SK-N-SH treated with all-trans-retinoic acid at 6 μM for 48 hours (cell line): ENCODE results near the gene ACBD5.

ENCODE experiments used
- ATAC-seq: fragments of 200-7000 bp; cut with Tn5 transposase; 3 replicates; pipeline ENCODE4 v1.9.1; 2020; ENCODE audit warnings: mild to moderate bottlenecking, moderate library complexity
- ARNTL ChIP-seq: fragments of 450-650 bp; formaldehyde crosslinking; IDR thresholded peaks from 2 replicates; pipeline ENCODE4 v1.5.0; 2020; ENCODE audit warnings: low read depth, mild to moderate bottlenecking, moderate library complexity, borderline replicate concordance
- BACH2 ChIP-seq: fragments of 250-450 bp; sonication (Bioruptor Pico); IDR thresholded peaks from 2 replicates; pipeline ENCODE4 v1.9.0; 2021; ENCODE audit warnings: mild to moderate bottlenecking, borderline replicate concordance
- CSDC2 ChIP-seq: fragments of 250-450 bp; sonication (Bioruptor Pico); IDR thresholded peaks from 2 replicates; pipeline ENCODE4 v1.5.0; 2020; ENCODE audit warnings: mild to moderate bottlenecking, moderate library complexity
- GLIS3 ChIP-seq: fragments of 250-450 bp; sonication (Bioruptor Pico); IDR thresholded peaks from 2 replicates; pipeline ENCODE4 v1.5.0; 2020; ENCODE audit warnings: mild to moderate bottlenecking, moderate library complexity
- ISL1 ChIP-seq: fragments of 250-450 bp; sonication (Bioruptor Pico); IDR thresholded peaks from 2 replicates; pipeline ENCODE4 v2.1.2; 2022; ENCODE audit warnings: mild to moderate bottlenecking, moderate library complexity
- OSR1 ChIP-seq: fragments of 250-450 bp; sonication (Bioruptor Pico); IDR thresholded peaks from 2 replicates; pipeline ENCODE4 v1.8.0; 2022; ENCODE audit warnings: moderate library complexity, mild to moderate bottlenecking, inconsistent platforms
- PPARA ChIP-seq: fragments of 250-450 bp; sonication (Bioruptor Pico); IDR thresholded peaks from 2 replicates; pipeline ENCODE4 v1.5.0; 2020; ENCODE audit warnings: mild to moderate bottlenecking, borderline replicate concordance
- RARB ChIP-seq: fragments of 250-450 bp; sonication (Bioruptor Pico); IDR thresholded peaks from 2 replicates; pipeline ENCODE4 v1.8.0; 2021; ENCODE audit warnings: mild to moderate bottlenecking, moderate library complexity
- SNAI2 ChIP-seq: fragments of 250-450 bp; sonication (Bioruptor Pico); IDR thresholded peaks from 2 replicates; pipeline ENCODE4 v1.5.0; 2020; ENCODE audit warnings: mild to moderate bottlenecking, moderate library complexity
- TCF4 ChIP-seq: fragments of 250-450 bp; sonication (Bioruptor Pico); IDR thresholded peaks from 2 replicates; pipeline ENCODE4 v1.8.0; 2021; ENCODE audit warnings: mild to moderate bottlenecking, moderate library complexity, borderline replicate concordance
- TOX ChIP-seq: fragments of 250-450 bp; sonication (Bioruptor Pico); IDR thresholded peaks from 2 replicates; pipeline ENCODE4 v1.8.0; 2021; ENCODE audit warnings: mild to moderate bottlenecking, moderate library complexity, borderline replicate concordance
- ZC3H10 ChIP-seq: fragments of 250-450 bp; sonication (Bioruptor Pico); IDR thresholded peaks from 2 replicates; pipeline ENCODE4 v1.5.1; 2021; ENCODE audit warnings: mild to moderate bottlenecking, moderate library complexity
- ZFP3 ChIP-seq: fragments of 250-450 bp; sonication (Bioruptor Pico); IDR thresholded peaks from 2 replicates; pipeline ENCODE4 v1.5.0; 2020; ENCODE audit warnings: mild to moderate bottlenecking, moderate library complexity
- ZFP30 ChIP-seq: fragments of 450-650 bp; formaldehyde crosslinking; IDR thresholded peaks from 2 replicates; pipeline ENCODE4 v1.5.0; 2022; ENCODE audit warnings: mild to moderate bottlenecking, moderate library complexity
- ZNF70 ChIP-seq: fragments of 450-650 bp; formaldehyde crosslinking; IDR thresholded peaks from 2 replicates; pipeline ENCODE4 v1.5.0; 2020; ENCODE audit warnings: mild to moderate bottlenecking, moderate library complexity
- ZNF8 ChIP-seq: fragments of 450-650 bp; formaldehyde crosslinking; IDR thresholded peaks from 2 replicates; pipeline ENCODE4 v1.5.0; 2020; ENCODE audit warnings: mild to moderate bottlenecking, moderate library complexity
- TF ChIP-seq, protein P1 (sequence below): fragments of 250-450 bp; sonication (Bioruptor Pico); IDR thresholded peaks from 2 replicates; pipeline ENCODE4 v1.8.0; 2020; ENCODE audit warnings: mild to moderate bottlenecking, moderate library complexity, borderline replicate concordance
- TF ChIP-seq, protein P2 (sequence below): fragments of 250-450 bp; sonication (Bioruptor Pico); IDR thresholded peaks from 2 replicates; pipeline ENCODE4 v1.5.1; 2021; ENCODE audit warnings: mild to moderate bottlenecking, moderate library complexity
- TF ChIP-seq, protein P3 (sequence below): fragments of 250-450 bp; sonication (Bioruptor Pico); IDR thresholded peaks from 2 replicates; pipeline ENCODE4 v1.5.0; 2020; ENCODE audit warnings: mild to moderate bottlenecking, moderate library complexity

The ACBD5 gene

DNA sequence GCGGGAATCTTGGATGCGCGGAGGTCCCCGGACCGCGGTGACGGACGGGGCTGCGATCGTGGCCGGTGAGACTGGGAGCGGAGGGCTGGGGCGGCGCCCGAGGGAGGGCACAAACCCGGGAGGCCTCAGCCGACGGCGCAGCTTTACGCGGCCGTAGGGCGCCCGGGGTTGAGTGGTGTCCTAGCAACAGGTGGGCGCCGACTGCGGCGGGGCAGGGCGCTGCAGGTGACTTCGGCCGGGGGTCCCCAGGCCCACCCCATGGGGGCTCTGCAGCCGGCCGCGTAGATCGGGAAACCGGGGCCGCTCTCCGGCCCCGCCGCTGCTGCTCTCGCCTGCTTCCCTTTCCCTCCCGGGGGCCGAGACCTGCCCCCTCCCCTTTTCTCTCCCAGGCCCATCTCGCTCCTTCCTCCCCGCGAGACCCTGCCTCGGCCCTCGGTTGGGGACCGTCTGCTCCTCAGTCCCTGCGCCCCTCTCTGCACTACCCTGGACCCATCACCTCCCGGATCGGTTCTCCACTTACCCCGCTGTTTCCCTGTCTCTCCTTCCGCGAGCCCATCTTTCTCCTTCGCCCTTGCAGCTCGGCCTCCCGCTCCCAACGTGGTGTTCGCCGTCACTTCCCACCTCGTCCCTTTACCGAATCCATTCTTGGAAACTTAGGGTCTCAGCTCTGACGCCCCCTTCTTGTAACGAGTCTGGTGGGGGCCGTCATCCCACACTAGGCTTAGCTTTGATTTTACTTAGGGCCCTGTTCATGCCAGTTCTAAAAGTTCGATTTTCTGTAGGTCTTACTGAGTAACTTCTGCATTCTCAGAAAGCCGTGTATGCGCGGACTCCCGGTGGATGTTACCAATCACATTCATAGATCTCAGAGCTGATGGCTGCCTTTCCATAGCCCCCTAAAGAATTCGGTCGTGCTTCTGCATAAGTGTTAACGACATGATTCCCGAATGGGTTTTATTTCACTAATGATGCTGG lies 18.5 kb upstream of the ACBD5 start:
- ATAC-seq: peak; percentile 53
- TF ChIP-seq TOX (CRISPR knock-in tag) (no peak), SNAI2 (CRISPR knock-in tag) (no peak)
- TF ChIP-seq, protein P1, sequence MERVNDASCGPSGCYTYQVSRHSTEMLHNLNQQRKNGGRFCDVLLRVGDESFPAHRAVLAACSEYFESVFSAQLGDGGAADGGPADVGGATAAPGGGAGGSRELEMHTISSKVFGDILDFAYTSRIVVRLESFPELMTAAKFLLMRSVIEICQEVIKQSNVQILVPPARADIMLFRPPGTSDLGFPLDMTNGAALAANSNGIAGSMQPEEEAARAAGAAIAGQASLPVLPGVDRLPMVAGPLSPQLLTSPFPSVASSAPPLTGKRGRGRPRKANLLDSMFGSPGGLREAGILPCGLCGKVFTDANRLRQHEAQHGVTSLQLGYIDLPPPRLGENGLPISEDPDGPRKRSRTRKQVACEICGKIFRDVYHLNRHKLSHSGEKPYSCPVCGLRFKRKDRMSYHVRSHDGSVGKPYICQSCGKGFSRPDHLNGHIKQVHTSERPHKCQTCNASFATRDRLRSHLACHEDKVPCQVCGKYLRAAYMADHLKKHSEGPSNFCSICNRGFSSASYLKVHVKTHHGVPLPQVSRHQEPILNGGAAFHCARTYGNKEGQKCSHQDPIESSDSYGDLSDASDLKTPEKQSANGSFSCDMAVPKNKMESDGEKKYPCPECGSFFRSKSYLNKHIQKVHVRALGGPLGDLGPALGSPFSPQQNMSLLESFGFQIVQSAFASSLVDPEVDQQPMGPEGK (CRISPR knock-in tag): no peak
- TF ChIP-seq, protein P2, sequence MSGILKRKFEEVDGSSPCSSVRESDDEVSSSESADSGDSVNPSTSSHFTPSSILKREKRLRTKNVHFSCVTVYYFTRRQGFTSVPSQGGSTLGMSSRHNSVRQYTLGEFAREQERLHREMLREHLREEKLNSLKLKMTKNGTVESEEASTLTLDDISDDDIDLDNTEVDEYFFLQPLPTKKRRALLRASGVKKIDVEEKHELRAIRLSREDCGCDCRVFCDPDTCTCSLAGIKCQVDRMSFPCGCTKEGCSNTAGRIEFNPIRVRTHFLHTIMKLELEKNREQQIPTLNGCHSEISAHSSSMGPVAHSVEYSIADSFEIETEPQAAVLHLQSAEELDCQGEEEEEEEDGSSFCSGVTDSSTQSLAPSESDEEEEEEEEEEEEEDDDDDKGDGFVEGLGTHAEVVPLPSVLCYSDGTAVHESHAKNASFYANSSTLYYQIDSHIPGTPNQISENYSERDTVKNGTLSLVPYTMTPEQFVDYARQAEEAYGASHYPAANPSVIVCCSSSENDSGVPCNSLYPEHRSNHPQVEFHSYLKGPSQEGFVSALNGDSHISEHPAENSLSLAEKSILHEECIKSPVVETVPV (CRISPR knock-in tag): no peak

DNA sequence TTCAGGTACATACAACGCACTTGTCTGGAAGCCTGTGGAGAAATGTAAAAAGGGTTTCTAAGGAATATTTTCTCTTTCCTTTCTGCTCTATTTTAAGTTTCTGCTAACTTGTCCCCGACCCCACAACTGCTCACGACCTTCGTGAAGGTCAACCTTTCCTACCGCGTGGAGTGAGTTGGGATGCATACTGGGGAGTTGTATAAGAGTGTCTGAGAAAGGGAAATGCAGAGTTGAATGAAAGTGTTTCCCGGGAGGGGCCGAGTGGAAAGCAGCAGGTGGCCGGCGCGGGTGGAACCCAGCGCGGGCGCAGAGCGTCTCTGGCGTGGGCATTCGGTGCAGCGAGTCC lies 17.9 kb upstream of the ACBD5 start:
- no peak for ATAC-seq
- TF ChIP-seq ARNTL (CRISPR knock-in tag) (no peak), OSR1 (no peak), GLIS3 (CRISPR knock-in tag) (no peak)

DNA sequence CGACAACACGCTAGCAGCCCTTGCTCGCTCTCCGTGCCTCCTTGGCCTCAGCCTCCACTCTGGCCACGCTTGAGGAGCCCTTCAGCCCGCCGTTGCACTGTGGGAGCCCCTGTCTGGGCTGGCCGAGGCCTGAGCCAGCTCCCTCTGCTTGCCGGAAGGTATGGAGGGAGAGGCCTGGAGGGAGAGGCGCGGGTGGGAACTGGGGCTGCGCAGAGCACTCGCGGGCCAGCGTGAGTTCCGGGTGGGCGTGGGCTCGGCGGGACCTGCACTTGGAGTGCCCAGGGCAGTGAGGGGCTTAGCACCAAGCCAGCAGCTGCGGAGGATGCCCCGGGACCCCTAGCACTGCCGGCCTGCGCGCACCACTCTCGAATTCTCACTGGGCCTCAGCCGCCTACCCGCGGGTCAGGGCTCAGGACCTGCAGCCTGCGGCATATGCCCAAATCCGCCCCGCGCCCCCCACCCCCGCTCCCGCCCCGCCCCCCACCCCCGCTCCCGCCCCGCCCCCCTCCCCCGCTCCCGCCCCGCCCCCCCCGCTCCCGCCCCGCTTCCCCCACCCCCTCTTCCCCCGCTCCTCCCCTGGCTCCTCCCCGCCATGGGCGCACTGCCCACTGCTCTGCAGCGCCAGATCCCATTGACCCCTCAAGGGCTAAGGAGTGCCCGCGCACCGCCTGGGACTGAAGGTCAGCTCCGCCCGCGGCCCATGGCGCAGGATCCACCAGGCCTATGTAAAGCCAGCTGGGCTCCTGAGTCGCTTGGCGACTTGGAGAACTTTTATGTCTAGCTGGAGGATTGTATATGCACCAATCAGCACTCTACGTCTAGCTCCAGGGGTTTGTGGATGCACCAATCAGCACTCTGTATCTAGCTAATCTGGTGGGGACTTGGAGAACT lies 15.9 kb upstream of the ACBD5 start:
- TF ChIP-seq RARB (CRISPR knock-in tag): no peak
- no peak for ATAC-seq

DNA sequence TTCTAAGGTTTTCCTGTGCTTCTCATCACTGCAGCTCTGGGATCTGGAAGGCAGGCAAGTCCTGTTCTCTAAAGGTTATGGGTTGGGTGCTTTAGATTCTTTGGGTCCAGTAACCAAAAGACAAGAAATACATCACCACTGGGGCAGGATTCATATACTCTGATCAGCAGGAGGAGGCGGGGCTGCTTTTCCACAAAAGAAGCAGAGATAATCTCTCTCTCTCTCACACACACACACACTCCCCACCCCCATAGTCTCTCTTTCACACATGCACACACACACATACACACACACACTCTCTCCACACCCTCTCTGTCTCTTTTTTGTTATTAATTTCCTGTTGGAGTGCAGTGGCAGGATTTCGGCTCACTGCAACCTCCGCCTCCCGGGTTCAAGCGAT lies 13.0 kb upstream of the ACBD5 start:
- no peak for ATAC-seq
- TF ChIP-seq ZFP3 (CRISPR knock-in tag) (no peak), SNAI2 (CRISPR knock-in tag) (no peak), PPARA (CRISPR knock-in tag) (no peak), GLIS3 (CRISPR knock-in tag) (no peak), BACH2 (CRISPR knock-in tag) (no peak), ZNF70 (CRISPR knock-in tag) (no peak), ZFP30 (CRISPR knock-in tag) (no peak), TCF4 (CRISPR knock-in tag) (no peak), ZNF8 (CRISPR knock-in tag) (no peak), ISL1 (CRISPR knock-in tag) (no peak), ZC3H10 (CRISPR knock-in tag) (no peak), CSDC2 (CRISPR knock-in tag) (no peak)
- TF ChIP-seq, protein P3, sequence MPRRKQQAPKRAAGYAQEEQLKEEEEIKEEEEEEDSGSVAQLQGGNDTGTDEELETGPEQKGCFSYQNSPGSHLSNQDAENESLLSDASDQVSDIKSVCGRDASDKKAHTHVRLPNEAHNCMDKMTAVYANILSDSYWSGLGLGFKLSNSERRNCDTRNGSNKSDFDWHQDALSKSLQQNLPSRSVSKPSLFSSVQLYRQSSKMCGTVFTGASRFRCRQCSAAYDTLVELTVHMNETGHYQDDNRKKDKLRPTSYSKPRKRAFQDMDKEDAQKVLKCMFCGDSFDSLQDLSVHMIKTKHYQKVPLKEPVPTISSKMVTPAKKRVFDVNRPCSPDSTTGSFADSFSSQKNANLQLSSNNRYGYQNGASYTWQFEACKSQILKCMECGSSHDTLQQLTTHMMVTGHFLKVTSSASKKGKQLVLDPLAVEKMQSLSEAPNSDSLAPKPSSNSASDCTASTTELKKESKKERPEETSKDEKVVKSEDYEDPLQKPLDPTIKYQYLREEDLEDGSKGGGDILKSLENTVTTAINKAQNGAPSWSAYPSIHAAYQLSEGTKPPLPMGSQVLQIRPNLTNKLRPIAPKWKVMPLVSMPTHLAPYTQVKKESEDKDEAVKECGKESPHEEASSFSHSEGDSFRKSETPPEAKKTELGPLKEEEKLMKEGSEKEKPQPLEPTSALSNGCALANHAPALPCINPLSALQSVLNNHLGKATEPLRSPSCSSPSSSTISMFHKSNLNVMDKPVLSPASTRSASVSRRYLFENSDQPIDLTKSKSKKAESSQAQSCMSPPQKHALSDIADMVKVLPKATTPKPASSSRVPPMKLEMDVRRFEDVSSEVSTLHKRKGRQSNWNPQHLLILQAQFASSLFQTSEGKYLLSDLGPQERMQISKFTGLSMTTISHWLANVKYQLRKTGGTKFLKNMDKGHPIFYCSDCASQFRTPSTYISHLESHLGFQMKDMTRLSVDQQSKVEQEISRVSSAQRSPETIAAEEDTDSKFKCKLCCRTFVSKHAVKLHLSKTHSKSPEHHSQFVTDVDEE (CRISPR knock-in tag): no peak
- TF ChIP-seq, protein P2 (CRISPR knock-in tag): no peak
